Medulla oblongata (tissue), 1 donor: ENCODE results near the gene DCPS.
"Not testable (repeated sequence)": the region's sequence is repeated elsewhere in the genome, so short reads cannot be mapped to it uniquely, and the experiment has no call there.

Experiments
- DNase-seq: peaks from one replicate; pipeline ENCODE4 v3.0.0-alpha.2; 2015; ENCODE audit errors: extremely low spot score

The DCPS gene

DNA sequence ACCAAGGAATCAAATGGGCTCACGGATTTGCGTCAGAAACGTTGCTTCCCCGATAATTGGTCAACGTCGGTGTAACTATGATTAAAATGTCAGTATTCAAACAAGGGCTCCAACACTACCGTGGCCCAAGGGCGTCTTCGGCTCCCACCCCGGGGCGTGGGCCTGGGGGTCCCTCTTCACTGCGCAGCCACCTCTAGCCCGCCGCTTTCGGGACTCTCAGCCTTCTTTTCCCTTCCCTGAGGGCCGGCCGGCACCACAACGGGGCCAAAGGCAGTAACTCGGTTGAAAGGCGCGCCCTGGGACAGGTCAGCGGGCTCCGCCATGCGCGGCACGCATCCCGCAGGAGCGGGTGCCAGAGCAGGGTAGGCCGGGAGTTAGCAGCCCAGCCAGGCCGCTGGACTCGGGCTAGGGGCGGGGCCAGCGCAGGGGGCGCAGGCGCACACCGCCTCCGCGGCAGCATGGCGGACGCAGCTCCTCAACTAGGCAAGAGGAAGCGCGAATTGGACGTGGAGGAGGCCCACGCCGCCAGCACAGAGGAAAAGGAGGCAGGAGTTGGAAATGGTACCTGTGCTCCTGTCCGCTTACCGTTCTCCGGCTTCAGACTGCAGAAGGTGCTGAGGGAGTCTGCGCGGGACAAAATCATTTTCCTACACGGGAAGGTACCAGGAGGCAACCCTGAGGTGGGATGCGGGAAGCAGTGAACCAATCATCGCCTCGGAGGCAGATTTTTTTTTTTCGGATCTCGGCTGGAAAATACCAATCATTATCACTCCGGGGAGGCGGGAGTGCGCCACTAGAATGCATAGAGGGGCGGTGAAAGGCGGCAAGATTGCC is at the start of gene DCPS:
TSS of gene DCPS (plus strand) at position 438 of the 834 bp plus-strand sequence. CDS start at position 459, 21 bp downstream.
- peak; percentile 93 for DNase-seq

- no peak for DNase-seq
Measured at GRCh38 chr11:126254819-126255218, 49.0 kb upstream of the DCPS start.

GRCh38 chr11:126255507-126255906 is 48.4 kb upstream of the DCPS start:
- DNase-seq, result not testable (repeated sequence)

DNA sequence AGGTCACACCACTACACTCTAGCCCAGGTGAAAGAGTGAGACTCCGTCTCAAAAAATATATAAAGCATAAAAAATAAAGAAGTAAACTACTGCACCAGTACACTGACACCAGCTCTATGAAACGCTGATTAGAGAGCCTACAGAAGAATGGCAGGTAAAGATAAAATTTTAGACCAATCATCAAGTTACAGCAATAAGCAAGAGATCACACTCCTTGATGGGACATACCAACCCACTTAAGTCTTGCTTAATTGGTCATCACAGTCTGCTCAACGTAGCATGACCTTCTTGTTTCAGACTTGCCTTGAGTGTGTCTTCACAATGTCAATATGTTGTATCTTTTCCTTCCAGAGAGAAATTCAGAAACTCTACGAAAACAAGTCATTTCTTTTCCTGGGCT is 47.6 kb upstream of the DCPS start:
- DNase-seq, result no peak

GRCh38 chr11:126257144-126257543 is 46.7 kb upstream of the DCPS start:
- no peak for DNase-seq

DNA sequence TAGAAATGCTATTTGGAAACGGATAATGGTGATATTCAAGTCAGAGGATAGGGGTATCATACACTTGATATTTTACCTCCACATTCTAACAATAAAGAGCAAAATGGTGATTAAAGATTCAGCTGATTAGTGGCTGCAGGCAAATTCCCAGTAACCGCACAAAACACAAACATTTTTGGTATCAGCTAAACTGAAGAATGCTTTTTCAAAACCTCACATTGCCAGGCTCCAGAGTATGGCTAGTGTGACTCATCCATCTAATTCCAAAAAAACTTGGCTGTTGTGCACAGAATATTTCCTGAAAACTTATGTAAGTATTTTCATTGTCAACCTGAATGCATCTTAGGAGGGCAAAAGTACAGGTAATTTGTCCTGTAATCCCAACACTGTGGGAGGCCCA is 46.1 kb upstream of the DCPS start:
- DNase-seq, result no peak

DNA sequence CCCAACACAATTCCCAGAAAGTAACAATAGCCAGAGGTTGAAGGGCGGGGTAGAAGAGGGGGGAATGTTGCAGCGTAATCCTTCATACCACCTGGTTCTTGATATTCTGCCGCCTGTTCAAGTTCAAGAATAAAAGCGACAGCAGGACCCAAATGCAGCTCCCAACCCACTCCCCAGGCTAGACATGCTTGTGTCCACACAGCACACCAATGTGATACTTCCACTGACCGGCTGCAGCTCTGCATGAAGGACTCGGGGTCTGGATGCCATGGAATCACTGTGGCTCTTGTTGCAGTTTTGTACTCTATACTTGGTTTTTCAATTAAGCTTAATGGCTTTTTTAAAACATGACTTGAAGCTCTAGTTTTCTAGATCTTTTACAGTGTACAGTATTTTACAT is 41.6 kb upstream of the DCPS start:
- no peak for DNase-seq

DNA sequence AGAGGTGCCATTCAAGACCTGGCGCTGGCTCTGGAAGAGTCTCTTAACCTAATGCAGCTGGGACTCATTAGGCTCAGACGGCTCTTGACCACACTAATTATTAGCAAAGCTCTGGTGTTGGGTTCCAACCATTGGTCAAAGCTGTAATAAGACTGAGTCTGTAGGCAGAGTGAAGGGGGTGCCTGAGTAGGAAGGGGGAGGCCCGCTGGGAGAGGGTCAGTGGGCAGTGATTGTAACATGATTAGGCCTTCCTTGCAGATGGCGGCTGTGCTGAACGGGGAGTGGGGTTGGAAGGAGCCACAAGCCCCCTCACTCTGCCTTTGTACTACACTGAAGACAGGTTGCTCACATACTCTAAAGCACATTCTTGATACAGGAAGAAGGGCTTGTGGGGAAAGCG is 40.4 kb upstream of the DCPS start:
- DNase-seq, result no peak

- DNase-seq, result no peak
Measured at GRCh38 chr11:126265811-126266210, 38.0 kb upstream of the DCPS start.

- no peak for DNase-seq
Measured at GRCh38 chr11:126267650-126268049, 36.2 kb upstream of the DCPS start.

GRCh38 chr11:126268361-126268707 is 35.5 kb upstream of the DCPS start:
- DNase-seq, result no peak

DNA sequence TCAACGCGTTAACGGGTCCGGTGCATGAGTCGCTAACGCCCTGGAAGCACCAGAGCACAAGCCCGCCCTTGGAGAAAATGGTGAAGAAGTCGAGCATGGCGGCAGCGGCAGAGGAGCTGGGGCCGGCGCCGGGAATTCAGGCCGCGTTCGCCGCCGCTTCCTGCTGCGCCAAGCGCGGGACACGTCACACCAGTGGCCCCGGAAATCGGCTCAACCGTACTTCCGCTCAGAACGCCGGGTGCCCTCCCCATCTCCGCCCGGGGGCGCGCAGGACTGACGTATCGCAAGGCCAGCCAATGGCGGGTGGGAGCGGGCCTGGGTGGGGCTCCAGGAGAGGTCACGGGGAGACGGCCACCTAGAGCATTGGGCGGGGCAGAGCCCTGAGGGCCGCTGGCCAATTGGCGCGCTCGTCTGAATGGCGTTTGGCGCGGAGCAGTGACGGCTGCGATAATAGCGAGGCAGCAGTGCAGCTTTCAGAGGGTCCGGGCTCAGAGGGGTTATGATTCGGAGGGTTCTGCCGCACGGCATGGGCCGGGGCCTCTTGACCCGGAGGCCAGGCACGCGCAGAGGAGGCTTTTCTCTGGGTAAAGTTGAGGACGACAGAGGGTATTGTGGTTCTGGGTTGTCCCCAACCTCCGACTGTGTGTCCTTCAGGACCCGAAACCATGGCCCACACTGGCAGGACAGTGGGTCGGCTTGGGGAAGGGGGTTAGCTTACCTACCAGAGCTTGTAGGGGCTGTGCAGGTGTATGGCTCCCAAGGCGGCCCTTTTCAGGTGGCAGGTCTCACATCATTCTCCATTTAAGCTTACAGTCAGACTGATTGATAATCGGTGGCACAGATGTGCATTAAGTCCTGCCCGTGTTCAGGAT is 34.9 kb upstream of the DCPS start, which contains the start of the genes FOXRED1 and SRPRA:
TSS of gene FOXRED1 (plus strand) at position 447 of the 872 bp plus-strand sequence. CDS start at position 500, 53 bp downstream.
TSS of gene SRPRA (minus strand) at position 188 of the 872 bp plus-strand sequence. CDS start at position 97, 91 bp downstream.
- peak; percentile 99 for DNase-seq

DNA sequence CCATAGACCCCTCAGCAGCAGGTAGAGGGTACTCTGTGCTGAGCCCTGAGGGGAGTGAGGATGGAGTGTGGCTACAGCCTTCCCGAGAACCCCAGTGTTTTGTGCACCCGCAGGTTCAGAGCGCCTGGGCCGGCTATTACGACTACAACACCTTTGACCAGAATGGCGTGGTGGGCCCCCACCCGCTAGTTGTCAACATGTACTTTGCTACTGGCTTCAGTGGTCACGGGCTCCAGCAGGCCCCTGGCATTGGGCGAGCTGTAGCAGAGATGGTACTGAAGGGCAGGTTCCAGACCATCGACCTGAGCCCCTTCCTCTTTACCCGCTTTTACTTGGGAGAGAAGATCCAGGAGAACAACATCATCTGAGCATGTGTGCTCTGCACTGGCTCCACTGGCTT is 26.5 kb upstream of the DCPS start:
- no peak for DNase-seq

DNA sequence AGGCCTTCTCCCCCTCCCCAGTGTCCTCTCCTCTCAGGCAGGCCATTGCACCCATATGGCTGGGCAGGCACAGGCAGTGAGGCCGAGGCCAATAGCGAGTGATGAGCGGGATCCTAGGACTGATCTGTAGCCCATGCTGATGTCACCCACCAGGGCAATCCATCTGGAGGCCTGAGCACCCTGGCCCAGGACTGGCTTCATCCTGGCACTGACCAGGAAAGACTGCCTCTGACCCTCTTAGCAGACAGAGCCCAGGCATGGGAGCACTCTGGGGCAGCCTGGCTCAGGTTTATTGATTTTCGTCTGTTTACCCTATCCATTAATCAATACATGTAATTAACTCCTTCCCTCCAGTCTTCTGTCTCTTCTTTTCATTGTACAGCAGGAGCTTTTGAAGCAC is 26.1 kb upstream of the DCPS start:
- no peak for DNase-seq

- no peak for DNase-seq
Measured at GRCh38 chr11:126279191-126279590, 24.7 kb upstream of the DCPS start.

GRCh38 chr11:126280595-126280994 is 23.3 kb upstream of the DCPS start:
- DNase-seq, result no peak

DNA sequence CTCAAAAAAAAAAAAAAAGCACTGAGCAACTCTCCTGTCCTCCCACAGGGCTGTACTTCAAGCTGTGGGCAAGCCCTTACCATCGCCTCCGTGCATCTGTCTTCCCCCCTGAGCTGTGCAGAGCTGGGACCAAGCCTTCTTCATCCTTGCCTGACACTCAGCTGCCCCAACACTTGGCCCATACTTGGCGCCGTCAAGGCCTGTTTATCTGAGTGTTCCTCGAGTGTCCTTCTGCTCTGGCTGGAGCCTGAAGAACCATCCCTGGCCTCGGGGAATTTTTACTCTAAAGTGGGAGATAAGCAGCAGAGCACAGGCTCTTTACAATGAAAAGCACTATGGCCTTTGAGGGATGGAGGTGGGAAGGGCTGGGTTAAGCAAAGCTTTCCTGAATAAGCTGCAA is 22.6 kb upstream of the DCPS start:
- DNase-seq, result no peak

- no peak for DNase-seq
Measured at GRCh38 chr11:126281666-126282175, 22.1 kb upstream of the DCPS start.

DNA sequence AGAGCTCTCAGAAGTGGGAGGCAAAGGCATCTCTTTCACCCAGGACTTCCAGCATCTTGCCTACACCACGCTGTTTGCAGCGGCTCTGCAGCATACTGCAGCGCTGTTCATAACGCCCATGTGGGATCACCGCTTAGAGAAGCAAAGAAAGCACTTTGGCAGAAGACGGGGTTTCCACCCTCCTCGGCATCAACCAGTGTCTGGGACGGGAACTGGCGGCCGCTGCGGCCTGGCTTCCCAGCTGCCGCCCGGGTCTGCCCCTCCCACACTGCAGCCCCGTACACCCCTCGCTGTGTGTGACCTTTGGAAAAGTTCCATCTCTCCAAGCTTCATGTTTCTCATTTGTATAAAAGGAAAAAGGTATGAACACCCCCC is 21.5 kb upstream of the DCPS start:
- DNase-seq, result peak; percentile 47

- DNase-seq, result peak; percentile 56
Measured at GRCh38 chr11:126282736-126283591, 20.9 kb upstream of the DCPS start, which contains the start of gene TIRAP. Gene TIRAP (plus strand): TSS chr11:126283093. CDS start chr11:126290895, 7,802 bp downstream.

DNA sequence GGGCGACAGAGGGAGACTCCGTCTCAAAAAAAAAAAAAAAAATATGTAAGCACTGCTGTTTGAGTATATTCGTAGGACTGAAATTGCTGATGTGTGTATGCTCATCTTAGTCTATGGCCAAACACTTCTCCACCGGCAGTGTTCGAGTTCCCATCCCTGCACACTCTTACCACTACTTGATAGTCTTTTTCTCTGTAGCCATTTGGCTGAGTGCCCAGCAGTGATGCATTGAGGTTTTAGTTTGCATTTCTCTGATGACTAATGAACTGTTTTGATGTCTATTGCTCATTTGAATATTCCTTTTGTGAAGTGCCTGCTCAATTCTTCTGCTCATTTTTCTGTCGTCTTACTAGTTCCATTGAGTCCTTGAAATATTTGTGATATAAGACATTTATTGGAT is 19.0 kb upstream of the DCPS start:
- DNase-seq, result no peak
